Smooth muscle cell (in vitro differentiated cells): ENCODE data around the gene DOCK9. TPM values are rescaled to one million over a fixed set of nuclear protein-coding genes. Genes with fewer than 3 reads are reported as not detected.

ENCODE experiments used
- DNase-seq: peaks from one replicate; lab custom pipeline; 2025; ENCODE audit not compliant: unreplicated experiment; lab: John Stamatoyannopoulos, UW
- H2AFZ ChIP-seq: fragments of 200-600 bp; sonication (generic); 2 replicates; pipeline ENCODE4 v1.6.0; 2016; ENCODE audit warnings: antibody characterized with exemption, low read depth, mild to moderate bottlenecking
- H3F3A ChIP-seq: fragments of 200-600 bp; sonication (generic); 2 replicates; pipeline ENCODE4 v1.6.0; 2017; ENCODE audit warnings: antibody characterized with exemption, low read depth
- H3K27ac ChIP-seq: fragments of 200-600 bp; sonication (generic); 2 replicates; pipeline ENCODE4 v1.5.1; 2016; ENCODE audit warnings: low read depth, mild to moderate bottlenecking
- H3K27me3 ChIP-seq: fragments of 200-600 bp; sonication (generic); 2 replicates; pipeline ENCODE4 v1.6.1; 2016; ENCODE audit warnings: low read depth, mild to moderate bottlenecking
- H3K36me3 ChIP-seq: fragments of 200-600 bp; sonication (generic); 2 replicates; pipeline ENCODE4 v1.5.1; 2016; ENCODE audit warnings: low read depth
- H3K4me1 ChIP-seq: fragments of 200-600 bp; sonication (generic); 2 replicates; pipeline ENCODE4 v1.5.1; 2016; ENCODE audit warnings: low read depth
- H3K4me2 ChIP-seq: fragments of 200-600 bp; sonication (generic); 2 replicates; pipeline ENCODE4 v1.6.0; 2016; ENCODE audit warnings: mild to moderate bottlenecking
- H3K4me3 ChIP-seq: fragments of 200-600 bp; sonication (generic); 2 replicates; pipeline ENCODE4 v1.5.1; 2016; ENCODE audit warnings: mild to moderate bottlenecking
- H3K79me2 ChIP-seq: fragments of 200-600 bp; sonication (generic); 2 replicates; pipeline ENCODE4 v1.6.0; 2016; ENCODE audit warnings: low read depth, mild to moderate bottlenecking
- H3K9ac ChIP-seq: fragments of 200-600 bp; sonication (generic); 2 replicates; pipeline ENCODE4 v1.6.0; 2016; ENCODE audit warnings: low read depth
- H3K9me3 ChIP-seq: fragments of 200-600 bp; sonication (generic); replicated peaks from 2 replicates; pipeline ENCODE4 v1.5.1; 2016; ENCODE audit warnings: low read depth
- H4K20me1 ChIP-seq: fragments of 200-600 bp; sonication (generic); 2 replicates; pipeline ENCODE4 v1.6.0; 2016; ENCODE audit warnings: low read depth
- WGBS: methylation state at CpG from one replicate; pipeline ENCODE4 v1.1.7; 2016; ENCODE audit warnings: low lambda C conversion rate; 5-methylcytosine and 5-hydroxymethylcytosine counted together
- polyA plus RNA-seq: library from polyadenylated mRNA; unstranded; fragments of >200 nt; fragmentation: Nextera tagmentation; extraction: Ambion mirVana; gene quantifications from 2 replicates; pipeline ENCODE4 v1.2.1, GENCODE V29; 2016
- total RNA-seq: library from RNA; depleted of rRNA; stranded (reverse); fragments of >200 nt; gene quantifications from 2 replicates; pipeline ENCODE4 v1.2.3, GENCODE V29; 2014
- TF ChIP-seq, protein P1 (sequence below): fragments of 200-600 bp; sonication (generic); IDR thresholded peaks from 2 replicates; pipeline ENCODE4 v1.5.1; 2017; ENCODE audit warnings: borderline replicate concordance, mild to moderate bottlenecking, antibody characterized with exemption; ENCODE audit not compliant: insufficient read depth, poor library complexity, severe bottlenecking

Gene DOCK9
- total and polyA plus RNA-seq, 2 experiments from 2014 or later = 5.7 to 25.1 TPM

DNA sequence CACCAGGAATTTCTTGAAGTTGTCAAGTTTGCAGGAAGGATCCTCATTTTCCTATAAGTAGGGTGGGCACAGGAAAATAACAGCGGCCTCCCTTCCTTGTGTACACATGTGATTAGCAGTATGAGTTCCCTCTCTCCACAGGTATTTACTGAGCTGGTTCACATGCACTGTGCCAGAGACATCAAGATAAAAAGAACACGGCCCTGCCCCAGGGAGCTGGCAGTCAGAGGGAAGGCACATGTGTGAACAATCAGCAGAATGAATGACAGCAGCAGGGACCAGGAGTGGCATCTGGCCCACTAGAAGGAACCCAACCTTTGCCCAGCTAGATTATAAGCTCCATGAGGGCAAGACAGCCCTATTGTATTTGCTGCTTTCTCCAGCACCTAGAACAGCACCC is 13.9 kb downstream of the DOCK9 start:
- Histone ChIP-seq H3K9me3 (no peaks in the 10 kb centered on the region), H4K20me1 (no peaks in the 10 kb centered on the region), H3K9ac (no peak overlapping the region), H3K4me1 (peaks cover 9% of the 10 kb centered on the region), H3K36me3 (no peaks in the 10 kb centered on the region), H2AFZ (no peak overlapping the region), H3F3A (no peaks in the 10 kb centered on the region), H3K79me2 (peaks cover 4% of the 10 kb centered on the region), H3K27ac (no peak overlapping the region), H3K27me3 (no peaks in the 10 kb centered on the region), H3K4me2 (no peak overlapping the region), H3K4me3 (no peak overlapping the region)
- WGBS = 97% methylated on average over 2 of the region's 2 CpGs
- DNase-seq = no peak
- TF ChIP-seq, protein P1, sequence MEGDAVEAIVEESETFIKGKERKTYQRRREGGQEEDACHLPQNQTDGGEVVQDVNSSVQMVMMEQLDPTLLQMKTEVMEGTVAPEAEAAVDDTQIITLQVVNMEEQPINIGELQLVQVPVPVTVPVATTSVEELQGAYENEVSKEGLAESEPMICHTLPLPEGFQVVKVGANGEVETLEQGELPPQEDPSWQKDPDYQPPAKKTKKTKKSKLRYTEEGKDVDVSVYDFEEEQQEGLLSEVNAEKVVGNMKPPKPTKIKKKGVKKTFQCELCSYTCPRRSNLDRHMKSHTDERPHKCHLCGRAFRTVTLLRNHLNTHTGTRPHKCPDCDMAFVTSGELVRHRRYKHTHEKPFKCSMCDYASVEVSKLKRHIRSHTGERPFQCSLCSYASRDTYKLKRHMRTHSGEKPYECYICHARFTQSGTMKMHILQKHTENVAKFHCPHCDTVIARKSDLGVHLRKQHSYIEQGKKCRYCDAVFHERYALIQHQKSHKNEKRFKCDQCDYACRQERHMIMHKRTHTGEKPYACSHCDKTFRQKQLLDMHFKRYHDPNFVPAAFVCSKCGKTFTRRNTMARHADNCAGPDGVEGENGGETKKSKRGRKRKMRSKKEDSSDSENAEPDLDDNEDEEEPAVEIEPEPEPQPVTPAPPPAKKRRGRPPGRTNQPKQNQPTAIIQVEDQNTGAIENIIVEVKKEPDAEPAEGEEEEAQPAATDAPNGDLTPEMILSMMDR = no peak

- WGBS = 86% methylated on average over 9 of the region's 9 CpGs
These were observed 14.8 kb downstream of the DOCK9 start for GRCh38 chr13:98962901-98963590.

DNA sequence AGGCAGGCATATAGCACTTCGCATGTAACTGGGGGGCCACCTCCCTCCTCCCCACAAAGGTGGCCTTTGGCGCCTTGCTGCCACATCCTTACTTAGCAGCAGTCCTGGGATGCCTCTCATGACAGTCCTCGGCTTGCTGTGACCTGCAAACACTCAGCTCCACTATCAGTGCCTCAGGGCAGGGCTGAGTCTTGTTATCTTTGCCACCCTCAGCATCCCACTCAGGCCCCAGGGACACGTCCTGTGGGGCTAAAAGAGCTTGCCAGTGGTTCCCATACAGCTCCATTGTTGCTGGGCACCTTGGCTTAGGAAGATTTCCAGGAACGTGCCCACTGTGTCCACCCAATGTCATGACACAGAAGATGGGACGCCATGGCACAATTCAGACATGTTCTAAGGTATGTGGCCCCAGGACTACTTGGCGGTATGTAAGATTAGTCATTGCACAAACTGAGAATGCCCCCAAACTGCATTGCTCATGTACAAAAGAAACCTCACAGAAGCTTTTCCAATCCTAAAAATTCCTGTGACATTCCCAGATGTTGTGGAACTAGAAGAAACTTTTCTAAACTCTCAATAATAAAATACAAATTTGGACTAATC is 16.3 kb downstream of the DOCK9 start:
- Histone ChIP-seq H3K36me3 (no peaks in the 10 kb centered on the region), H3K27ac (no peak overlapping the region), H3K4me2 (no peak overlapping the region), H3K9me3 (no peaks in the 10 kb centered on the region), H3K27me3 (no peaks in the 10 kb centered on the region), H3K9ac (no peak overlapping the region), H2AFZ (no peak overlapping the region), H3K4me3 (no peak overlapping the region), H3F3A (no peaks in the 10 kb centered on the region), H3K79me2 (peaks cover 4% of the 10 kb centered on the region), H4K20me1 (no peaks in the 10 kb centered on the region), H3K4me1 (peaks cover 9% of the 10 kb centered on the region)
- TF ChIP-seq, protein P1 = no peak
- 59% methylated on average over 7 of the region's 7 CpGs for WGBS
- DNase-seq = no peak

More at GRCh38 chr13:98962901-98963590, 14.8 kb downstream of the DOCK9 start:
- Histone ChIP-seq H3K9me3 (no peaks in the 10 kb centered on the region), H3K27me3 (no peaks in the 10 kb centered on the region), H3K36me3 (no peaks in the 10 kb centered on the region), H3K4me1 (peaks cover 9% of the 10 kb centered on the region), H2AFZ (no peak overlapping the region), H3K9ac (no peak overlapping the region), H3K79me2 (peaks cover 4% of the 10 kb centered on the region), H3F3A (no peaks in the 10 kb centered on the region), H3K4me2 (no peak overlapping the region), H3K27ac (no peak overlapping the region), H3K4me3 (no peak overlapping the region), H4K20me1 (no peaks in the 10 kb centered on the region)
- TF ChIP-seq, protein P1 = no peak
- no peak for DNase-seq
